Stimulated activated CD4-positive, alpha-beta T cell treated with anti-CD3 and anti-CD28 coated beads, Interleukin-4, amount 100 ng/mL, for 4 hours (primary cell): ENCODE data around the gene C17orf107.

Experiments
- DNase-seq, 2 experiments: peaks; one replicate each; pipeline ENCODE4 v3.0.0-alpha.2; 2020

Gene C17orf107

DNA sequence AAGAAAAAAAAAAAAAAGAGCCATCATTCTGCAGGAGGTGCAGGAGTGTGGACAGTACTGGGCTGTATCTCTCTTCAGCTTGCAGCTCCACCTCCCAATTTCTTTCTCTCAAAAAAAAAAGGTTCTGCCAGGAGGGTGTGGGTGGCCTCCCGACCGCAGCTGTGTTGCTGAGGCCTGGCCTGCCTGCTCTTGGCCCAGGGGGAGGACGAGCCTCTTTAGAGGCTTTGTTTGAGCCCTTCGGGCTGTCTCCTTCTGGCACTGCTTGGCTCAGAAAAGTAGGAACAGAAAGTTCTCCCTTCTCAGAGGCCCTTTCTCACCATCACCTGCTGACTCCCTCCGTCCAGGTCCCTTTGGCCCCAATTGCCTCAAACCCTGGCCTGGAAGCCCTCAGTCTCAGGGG is 22.2 kb upstream of the C17orf107 start:
- no peak for DNase-seq

DNA sequence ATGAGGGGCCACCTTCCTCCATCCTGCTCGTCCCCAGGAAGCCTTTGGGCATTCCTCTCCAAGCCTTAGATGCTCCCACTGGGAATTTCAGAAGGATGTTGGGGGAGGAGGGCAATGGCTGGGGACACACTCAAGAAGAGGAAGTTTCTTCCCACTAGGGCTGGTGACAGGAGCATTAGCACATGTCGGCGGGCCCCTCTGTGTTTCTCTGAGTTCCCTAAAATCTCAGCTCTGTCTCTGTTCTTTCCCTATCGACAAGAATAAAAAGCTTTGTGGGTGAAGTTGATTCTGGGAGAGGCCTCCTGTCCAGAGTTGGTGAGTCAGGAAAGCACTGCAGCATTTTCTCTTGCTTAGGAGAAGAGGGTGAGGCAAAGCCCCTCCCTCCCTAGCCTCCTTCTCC is 19.7 kb upstream of the C17orf107 start:
- DNase-seq, result no peak

DNA sequence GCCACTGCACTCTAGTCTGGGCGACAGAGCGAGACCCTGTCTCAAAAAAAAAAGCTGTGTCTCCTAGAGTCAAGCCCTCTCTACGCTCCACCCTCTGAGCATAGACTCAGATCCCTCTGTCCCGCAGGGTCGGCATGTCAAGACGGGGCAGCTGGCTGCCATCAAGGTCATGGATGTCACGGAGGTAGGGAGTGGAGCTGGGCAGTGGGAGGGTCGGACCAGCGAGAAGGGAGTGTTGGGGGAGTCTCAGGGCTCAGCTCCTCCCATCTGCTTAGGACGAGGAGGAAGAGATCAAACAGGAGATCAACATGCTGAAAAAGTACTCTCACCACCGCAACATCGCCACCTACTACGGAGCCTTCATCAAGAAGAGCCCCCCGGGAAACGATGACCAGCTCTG is 18.5 kb upstream of the C17orf107 start:
- DNase-seq, result no peak

DNA sequence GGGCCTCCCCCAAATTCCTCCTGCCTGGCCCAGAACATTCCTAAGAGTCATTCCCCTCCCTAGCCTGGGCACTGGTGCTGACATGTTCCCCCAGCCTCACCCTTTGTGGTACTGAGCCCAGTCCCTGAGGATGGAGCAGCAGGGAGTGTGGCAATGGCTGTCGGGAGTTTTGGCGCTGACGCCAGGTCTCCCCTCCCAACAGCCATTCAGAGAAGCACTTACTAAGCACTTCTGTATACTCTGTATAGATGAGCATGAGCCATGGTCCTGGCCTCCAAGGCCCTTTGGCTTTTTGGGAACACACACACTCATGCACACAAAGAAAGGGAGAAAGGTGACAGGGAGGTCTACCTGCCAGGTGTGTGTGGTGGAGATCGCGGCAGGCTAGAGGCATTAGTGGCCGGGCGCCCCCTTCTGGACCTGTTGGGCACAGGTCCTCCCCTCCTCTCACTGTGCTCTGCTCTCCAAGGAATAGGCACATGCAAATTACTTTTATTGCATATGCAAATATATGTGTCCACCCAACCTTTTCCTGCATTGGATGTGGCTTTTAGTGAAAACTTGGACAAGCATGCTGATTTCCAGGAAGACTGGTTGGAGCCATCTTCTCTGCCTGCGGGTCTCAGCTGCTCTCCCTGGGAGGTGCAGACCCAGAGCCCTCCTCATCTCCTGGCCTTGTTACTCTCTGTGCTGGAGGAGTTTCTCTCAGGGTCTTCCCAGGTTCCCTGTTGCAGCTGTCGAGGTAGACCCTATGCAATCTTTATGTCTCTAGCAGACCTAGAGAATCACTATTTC is 17.4 kb upstream of the C17orf107 start:
- peak; percentile 53 to 64 for DNase-seq

DNA sequence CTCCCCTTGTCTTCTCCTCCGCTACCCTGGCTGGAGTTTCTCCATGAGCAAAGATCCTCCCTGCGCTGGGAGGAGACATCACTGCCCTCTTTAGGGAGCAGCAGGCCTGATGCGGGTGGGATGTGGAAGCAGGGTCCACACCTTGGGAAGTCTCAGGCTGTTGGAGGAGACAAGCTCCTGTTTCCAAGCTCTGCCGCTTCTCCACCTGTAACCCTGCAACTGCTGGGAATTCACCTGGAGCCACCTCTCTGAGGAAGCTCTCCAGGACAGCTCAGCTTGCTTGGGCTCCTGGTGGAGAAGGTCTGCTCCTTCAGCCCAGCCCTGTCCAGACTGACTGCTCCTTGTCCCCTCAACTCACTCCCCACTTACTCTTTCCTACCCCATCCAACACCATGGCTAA is 14.8 kb upstream of the C17orf107 start:
- no peak for DNase-seq

DNA sequence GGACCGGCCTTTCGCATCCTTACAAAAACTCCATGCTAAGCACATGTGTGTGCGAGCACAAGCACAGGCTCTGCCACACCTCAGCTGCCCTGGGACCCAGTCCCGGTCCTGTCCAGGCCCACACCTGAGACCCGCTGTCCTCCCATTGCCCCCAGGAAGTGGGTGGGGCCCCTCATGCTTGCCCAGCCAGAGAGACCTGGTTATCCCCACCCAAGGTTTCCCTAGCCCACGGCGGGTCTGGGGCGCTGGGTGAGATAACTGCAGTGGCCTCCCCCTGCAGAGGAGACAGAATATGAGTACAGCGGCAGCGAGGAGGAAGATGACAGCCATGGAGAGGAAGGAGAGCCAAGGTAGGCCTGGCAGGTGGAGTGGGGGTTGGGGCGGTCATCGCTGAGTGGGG is 12.5 kb upstream of the C17orf107 start:
- DNase-seq, result no peak

DNA sequence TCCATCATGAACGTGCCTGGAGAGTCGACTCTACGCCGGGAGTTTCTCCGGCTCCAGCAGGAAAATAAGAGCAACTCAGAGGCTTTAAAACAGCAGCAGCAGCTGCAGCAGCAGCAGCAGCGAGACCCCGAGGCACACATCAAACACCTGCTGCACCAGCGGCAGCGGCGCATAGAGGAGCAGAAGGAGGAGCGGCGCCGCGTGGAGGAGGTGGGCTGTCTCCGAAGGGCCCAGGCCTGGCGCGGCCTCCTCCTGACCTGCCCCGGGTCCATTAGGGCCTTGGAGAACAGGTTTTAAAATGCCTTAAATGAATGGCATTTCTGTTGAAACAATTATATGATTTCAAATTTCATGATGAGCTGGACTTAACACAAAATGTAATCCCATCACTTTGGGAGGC is 11.8 kb upstream of the C17orf107 start:
- no peak for DNase-seq

DNA sequence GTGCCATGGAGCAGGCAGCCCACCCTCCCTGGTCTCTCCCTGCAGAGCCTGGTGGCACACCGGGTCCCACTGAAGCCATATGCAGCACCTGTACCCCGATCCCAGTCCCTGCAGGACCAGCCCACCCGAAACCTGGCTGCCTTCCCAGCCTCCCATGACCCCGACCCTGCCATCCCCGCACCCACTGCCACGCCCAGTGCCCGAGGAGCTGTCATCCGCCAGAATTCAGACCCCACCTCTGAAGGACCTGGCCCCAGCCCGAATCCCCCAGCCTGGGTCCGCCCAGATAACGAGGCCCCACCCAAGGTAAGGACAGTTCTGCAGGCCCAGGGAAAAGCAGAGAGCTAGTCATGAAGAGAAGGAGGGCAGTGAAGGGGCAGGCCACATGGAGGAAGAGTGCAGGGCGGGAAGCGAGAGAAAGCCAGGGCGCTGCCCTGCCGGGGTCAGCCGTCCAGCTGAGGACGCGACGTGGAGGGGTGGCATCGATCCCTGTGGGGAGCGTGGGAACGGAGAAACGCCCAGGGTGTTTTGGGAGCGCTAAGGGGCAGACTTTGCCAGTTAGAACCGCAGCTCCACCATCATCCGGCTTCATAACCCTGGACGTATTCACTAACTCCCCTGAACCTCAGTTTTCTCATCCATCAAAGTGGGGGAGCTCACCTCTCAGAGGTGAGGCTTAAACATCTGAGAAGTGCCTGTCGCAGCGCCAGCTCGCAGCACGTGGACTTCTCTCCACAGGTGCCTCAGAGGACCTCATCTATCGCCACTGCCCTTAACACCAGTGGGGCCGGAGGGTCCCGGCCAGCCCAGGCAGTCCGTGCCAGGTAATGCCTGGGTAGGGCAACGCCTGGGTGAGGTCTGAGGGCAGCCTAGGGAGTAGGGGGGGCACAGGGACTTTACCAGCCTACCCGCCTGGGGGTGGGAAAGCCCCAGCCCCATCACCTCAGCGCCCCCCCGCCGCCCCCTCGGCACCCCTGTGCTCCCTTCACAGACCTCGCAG is 7.6 kb upstream of the C17orf107 start:
- no peak for DNase-seq

DNA sequence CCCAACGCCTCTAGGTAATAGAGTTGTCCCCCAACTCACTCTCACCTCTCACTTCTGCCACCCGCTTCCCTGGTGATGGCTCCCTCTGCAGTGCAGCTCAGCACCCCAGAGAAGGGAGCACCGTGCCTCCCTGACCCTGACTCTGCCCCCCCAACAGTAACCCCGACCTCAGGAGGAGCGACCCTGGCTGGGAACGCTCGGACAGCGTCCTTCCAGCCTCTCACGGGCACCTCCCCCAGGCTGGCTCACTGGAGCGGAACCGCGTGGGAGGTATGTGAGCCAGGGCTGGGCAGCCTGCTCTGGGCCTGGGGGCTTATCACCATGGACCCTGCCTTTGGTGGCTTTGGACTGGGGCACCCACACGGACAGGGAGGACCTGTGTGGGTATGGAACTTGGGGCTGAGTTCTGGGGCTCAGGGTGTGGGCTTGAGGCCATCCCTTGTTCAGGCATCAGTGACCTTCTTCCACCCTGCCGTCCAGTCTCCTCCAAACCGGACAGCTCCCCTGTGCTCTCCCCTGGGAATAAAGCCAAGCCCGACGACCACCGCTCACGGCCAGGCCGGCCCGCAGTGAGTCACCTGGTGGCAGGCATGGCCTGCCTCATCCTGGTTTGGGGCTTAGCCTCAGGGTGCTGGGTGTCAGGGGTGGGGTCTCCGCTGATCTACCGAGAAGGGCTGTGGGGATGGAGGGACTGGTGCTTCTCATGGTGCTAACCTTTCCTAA is 6.7 kb upstream of the C17orf107 start:
- DNase-seq, result no peak

DNA sequence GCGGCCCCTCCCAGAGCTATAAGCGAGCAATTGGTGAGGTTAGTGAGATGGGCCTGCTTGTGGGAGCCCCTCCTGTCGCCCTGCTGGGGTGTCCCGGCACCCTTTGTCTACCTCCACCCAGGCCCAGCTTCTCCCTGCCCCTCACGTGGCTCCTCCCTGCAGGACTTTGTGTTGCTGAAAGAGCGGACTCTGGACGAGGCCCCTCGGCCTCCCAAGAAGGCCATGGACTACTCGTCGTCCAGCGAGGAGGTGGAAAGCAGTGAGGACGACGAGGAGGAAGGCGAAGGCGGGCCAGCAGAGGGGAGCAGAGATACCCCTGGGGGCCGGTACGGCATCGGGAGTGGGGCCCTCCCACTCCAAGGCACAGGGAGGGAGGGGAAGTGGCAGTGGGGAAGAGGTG is 6.1 kb upstream of the C17orf107 start:
- no peak for DNase-seq

DNA sequence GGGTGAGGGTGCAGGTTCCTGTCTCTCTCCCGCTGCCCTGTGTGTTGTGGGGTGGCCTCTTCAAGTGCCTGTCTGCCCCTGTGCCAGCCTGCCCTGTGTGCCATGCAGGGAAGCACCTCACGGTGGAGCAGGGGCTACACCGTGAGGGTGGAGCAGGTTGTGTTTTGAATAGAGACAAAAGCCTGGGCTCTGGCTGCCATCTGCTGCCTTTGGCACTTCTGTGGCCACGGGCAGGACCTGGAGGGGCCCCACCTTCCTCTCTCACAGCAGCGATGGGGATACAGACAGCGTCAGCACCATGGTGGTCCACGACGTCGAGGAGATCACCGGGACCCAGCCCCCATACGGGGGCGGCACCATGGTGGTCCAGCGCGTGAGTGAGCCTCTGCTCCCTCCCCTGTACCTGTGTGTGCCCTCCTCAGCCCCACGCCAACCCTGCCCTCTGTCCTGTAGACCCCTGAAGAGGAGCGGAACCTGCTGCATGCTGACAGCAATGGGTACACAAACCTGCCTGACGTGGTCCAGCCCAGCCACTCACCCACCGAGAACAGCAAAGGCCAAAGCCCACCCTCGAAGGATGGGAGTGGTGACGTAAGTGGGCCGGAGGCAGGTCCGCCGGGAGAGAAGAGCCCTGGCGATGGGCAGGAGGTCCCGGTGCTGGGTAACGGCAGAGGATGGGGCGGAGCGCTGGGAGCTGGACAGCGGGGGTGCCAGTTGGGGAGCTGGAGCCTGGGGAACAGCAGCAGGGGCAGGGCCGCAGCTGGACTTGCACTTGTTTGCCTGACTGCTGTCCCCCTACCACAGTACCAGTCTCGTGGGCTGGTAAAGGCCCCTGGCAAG is 5.4 kb upstream of the C17orf107 start:
- no peak for DNase-seq

DNA sequence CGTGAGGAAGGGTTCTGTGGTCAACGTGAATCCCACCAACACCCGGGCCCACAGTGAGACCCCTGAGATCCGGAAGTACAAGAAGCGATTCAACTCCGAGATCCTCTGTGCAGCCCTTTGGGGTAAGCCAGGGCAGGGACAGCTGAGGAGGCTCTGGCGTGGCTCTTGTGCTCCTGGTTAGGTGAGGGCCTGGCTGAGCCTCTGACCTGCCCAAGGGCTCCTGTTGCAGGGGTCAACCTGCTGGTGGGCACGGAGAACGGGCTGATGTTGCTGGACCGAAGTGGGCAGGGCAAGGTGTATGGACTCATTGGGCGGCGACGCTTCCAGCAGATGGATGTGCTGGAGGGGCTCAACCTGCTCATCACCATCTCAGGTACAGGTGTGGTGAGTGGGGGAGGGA is 4.2 kb upstream of the C17orf107 start:
- DNase-seq, result no peak

DNA sequence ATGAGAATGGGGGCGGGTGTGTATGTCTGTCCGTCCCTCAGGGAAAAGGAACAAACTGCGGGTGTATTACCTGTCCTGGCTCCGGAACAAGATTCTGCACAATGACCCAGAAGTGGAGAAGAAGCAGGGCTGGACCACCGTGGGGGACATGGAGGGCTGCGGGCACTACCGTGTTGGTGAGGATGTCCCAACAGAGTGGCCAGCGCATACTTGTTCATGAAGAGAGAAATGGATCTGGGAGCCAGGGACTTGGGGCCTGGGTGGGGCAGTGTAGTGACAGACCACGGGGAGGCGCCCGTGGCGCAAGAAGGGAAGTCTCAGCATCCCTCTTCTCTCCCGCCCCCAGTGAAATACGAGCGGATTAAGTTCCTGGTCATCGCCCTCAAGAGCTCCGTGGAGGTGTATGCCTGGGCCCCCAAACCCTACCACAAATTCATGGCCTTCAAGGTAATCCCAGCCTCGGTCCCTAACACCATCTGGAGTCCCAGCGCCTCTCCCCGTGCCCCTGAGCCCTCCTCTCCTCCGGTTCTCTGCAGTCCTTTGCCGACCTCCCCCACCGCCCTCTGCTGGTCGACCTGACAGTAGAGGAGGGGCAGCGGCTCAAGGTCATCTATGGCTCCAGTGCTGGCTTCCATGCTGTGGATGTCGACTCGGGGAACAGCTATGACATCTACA is 3.5 kb upstream of the C17orf107 start:
- DNase-seq, result no peak

DNA sequence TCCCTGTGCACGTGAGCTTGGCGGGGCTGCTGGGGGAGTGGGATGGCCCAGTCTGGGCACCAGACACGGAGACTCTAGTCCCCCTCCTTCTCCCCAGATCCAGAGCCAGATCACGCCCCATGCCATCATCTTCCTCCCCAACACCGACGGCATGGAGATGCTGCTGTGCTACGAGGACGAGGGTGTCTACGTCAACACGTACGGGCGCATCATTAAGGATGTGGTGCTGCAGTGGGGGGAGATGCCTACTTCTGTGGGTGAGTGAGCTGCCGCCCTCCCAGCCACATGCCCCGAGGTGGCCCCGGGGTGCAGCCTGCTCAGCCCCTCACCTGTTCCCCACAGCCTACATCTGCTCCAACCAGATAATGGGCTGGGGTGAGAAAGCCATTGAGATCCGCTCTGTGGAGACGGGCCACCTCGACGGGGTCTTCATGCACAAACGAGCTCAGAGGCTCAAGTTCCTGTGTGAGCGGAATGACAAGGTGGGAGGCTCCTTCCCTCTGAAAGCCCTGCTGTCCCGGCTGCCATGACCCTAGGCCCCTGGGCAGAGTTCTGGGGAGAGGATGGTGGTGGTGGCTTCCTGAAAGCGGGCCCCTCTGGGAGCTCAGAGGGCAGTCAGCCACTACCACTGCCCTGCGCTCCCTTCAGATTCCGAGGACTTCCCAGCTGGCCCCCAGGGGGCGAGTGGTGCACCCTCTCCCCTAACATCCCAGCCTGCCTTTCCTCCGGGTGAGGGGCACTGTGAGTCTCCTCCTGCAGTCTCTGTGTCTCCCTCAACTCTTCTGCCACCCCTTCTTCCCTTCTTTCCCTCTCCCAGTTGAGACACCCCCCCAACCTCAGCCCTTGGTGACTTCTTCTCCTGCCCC is 2.8 kb upstream of the C17orf107 start:
- no peak for DNase-seq

DNA sequence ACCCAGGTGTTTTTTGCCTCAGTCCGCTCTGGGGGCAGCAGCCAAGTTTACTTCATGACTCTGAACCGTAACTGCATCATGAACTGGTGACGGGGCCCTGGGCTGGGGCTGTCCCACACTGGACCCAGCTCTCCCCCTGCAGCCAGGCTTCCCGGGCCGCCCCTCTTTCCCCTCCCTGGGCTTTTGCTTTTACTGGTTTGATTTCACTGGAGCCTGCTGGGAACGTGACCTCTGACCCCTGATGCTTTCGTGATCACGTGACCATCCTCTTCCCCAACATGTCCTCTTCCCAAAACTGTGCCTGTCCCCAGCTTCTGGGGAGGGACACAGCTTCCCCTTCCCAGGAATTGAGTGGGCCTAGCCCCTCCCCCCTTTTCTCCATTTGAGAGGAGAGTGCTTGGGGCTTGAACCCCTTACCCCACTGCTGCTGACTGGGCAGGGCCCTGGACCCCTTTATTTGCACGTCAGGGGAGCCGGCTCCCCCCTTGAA is 2.1 kb upstream of the C17orf107 start:
- DNase-seq, result no peak

DNA sequence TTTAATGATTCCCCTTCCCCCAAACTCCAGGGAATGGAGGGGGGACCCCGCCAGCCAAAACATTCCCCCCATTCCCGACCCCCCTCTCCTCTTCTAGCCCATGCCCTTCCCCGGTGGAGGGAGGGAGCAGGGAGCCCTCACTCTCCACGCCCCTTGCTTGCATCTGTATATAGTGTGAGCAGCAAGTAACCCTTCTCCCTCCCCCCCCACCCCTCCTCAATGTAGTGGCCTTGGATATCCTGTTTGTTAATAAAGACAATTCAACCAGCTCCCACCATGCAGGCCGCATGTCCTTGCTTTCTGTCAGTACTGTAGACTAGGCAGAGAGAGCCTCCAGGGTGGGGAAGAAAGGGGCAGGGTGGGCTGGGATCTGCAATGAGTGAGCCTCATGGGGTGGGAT is 1.6 kb upstream of the C17orf107 start:
- DNase-seq, result no peak

DNA sequence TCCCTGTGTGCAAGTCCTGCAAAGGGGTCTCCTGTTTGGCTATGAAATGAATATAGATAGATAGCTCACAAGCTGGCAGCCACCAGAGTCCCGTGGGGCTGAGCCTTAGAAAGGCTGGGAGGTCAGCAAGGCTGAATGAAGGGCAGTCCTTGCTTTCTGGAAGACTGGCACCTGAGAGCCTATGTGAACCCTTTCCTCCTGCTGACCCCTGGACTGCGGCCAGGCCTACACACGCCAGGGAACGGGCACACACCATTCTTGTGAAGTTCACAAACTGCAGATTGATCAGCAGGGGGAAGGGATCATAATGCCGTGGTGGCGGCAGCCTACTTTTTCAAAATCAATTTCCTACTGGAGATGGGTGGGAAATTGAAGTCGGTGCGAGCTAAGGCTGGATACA is 985 bp upstream of the C17orf107 start:
- DNase-seq, result no peak

DNA sequence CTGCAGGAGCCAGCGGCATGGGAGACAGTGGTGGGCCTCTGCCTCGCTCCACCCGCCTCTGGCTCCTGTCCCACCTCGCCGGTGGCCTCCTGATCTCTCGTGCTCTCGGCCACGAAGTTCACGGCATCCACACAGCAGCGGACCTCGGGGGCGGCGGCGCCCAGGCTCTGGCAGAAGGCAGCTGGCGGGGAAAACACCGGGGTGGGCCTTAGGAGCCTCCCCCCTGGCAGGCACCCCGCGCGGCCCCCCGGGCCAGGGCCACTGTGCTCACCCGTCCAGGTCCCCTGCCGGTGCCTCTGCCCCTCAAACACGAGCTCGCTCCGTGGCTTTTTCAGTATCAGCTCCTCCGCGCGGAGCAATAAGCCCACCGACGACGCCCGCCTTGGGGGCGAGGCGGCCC is 409 bp upstream of the C17orf107 start:
- no peak for DNase-seq

DNA sequence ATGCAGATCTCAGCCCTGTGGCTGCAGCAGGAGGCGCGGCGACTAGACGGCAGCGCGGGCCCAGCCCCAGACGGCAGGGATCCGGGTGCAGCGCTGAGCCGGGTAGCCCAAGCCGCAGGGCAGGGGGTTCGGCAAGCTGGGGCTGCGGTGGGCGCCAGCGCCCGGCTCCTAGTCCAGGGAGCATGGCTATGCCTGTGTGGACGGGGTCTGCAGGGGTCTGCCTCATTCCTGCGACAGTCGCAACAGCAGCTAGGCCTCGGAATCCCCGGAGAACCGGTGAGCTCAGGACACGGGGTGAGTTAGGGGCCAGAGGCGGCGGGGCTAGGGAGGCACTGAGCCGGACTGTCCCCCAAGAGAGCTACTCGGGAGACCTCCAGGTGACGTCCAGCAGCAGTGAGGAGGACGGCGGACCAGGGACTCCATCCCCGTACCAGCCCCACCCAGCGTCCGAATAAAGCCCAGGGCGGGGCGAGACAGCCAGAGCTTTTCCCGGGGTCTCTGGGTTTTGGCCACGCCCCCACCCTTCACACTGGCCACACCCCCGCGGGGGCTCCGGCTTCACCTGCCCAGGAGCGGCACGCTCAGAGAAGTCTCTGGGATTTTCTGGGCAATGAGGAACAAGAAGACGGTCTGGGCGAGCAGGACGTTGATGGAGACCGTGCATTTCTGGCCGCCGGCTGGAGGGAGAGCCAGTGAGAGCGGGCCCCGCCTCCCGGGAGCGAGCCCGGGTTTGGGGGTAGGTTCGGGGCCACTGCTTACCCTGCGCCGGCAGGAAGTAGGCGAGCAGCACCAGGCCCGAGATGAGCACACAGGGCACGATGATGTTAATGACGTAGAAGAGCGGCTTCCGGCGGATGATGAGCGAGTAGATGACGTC is 1.1 kb downstream of the C17orf107 start:
- peak in 1 of 2 experiments; percentile 59 for DNase-seq
